Frontal cortex (tissue), 4 donors: ENCODE data around the gene PLEKHG3. TPM values are rescaled to one million over a fixed set of nuclear protein-coding genes. Genes with fewer than 3 reads are reported as not detected.

Source experiments
- DNase-seq, 2 donors: peaks; one replicate each; pipeline ENCODE4 v3.0.0; 2012; ENCODE audit warnings: low spot score in 2 of 2
- FAIRE-seq: peaks from 2 replicates; lab custom pipeline; 2012; peaks lifted over from hg19 to GRCh38; lab: Jason Lieb, UNC
- total RNA-seq: library from RNA; depleted of rRNA; stranded (reverse); fragments of >200 nt; gene quantifications from one replicate; pipeline ENCODE4 v1.2.3, GENCODE V29; 2014
- donor health status: control.
- donor health status: control.
- donor health status: control.

The PLEKHG3 gene
- total RNA-seq, 1 donor from 2014 or later = 7.3 TPM

GRCh38 chr14:64722842-64723447, 18.7 kb downstream of the PLEKHG3 start:
- DNase-seq (no peak), FAIRE-seq (no peak)

DNA sequence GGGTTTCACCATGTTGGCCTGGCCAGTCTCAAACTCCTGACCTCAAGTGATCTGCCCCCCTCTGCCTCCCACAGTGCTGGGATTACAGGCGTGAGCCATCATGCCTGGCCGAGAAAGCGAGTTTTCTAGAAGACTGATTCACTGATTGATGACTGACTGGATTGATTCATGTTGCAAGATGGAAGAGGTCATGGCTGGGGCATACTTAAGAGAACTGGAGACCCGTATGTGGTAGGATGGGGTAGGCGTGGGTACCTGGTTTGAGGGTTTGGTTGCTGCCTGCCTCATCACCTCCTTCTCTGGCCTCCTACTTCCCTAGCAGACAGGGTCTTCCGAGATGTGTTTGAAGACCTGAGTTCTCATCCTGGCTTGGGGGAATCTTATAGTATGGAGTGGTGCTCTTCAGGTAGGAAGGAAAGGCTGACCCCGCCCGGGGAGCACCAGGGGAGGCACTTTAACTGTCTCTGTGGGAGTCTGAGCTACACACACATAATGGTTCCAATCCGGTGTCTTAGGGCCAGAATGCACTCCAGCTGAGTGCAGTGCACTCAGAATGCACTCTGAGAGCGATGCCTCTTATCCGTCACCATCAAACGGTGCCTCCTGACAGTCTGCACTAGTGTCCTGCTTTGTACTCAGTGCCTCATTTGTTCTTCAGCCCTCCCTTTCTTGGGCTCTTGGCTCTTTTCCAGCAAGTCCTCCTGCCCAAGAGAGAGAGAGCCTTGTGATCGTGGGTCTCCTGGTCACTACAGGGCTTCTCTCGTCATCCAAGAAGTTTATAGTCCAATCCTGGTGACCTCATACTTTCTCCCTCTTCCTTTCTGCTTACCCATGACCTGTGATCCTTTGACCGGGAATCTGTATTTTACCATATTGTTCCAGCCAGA, 19.7 kb downstream of the PLEKHG3 start:
- DNase-seq (no peak), FAIRE-seq (no peak)

DNA sequence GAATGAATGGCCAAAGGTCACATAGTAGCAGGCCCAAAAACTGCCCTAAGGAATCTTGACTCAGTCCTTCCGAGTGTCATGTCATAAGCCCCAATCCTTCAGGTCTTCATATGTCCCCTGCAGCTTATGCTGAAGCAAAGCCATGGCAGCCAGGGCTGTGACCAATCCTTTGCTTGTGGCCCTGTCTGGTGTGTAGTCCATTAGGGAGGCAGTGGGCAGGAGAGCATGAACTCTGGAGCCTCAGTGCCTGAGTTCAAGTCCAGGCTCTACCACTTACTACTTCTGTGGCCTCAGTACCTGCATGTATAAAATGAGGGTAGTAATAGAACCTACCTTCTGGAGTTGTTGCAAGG, 20.3 kb downstream of the PLEKHG3 start:
- DNase-seq (no peak), FAIRE-seq (no peak)

DNA sequence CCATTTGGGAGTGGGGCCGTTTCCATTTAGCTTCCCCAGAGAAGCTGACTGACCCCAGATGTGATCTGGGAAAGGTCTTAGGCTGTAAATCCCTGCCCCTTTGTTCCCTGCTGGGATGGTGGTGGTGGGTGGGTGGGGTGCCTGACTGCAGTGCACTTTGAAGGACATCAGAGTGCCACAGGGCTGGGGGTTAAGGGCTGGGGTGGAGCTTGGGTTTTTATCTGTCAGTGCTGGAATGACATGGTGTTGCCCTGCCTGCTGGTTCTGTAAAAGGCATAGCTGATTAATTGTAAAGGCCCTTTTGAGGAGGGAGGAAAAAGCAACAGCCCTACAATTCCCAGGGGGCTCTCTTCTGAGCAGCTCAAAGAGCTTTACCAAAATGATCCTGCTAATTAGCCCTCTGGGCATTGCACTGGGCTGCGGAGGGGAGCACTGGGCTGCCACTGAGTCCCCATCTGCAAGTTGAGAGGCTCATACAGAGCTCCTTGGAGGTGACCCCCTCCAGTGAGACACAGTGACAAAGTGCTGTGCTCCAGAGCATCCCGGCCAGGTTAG, 21.1 kb downstream of the PLEKHG3 start:
- FAIRE-seq = no peak
- no peak for DNase-seq

GRCh38 chr14:64725879-64726584, 21.8 kb downstream of the PLEKHG3 start:
- DNase-seq (no peak), FAIRE-seq (no peak)

- no peak for FAIRE-seq
- DNase-seq = no peak
These were observed 22.3 kb downstream of the PLEKHG3 start for GRCh38 chr14:64726585-64726890.

GRCh38 chr14:64727551-64728071, 23.4 kb downstream of the PLEKHG3 start:
- FAIRE-seq (no peak), DNase-seq (no peak)

GRCh38 chr14:64728106-64728505, 23.9 kb downstream of the PLEKHG3 start:
- no peak for DNase-seq
- no peak for FAIRE-seq

GRCh38 chr14:64728856-64729255, 24.6 kb downstream of the PLEKHG3 start:
- no peak for FAIRE-seq
- DNase-seq = no peak

DNA sequence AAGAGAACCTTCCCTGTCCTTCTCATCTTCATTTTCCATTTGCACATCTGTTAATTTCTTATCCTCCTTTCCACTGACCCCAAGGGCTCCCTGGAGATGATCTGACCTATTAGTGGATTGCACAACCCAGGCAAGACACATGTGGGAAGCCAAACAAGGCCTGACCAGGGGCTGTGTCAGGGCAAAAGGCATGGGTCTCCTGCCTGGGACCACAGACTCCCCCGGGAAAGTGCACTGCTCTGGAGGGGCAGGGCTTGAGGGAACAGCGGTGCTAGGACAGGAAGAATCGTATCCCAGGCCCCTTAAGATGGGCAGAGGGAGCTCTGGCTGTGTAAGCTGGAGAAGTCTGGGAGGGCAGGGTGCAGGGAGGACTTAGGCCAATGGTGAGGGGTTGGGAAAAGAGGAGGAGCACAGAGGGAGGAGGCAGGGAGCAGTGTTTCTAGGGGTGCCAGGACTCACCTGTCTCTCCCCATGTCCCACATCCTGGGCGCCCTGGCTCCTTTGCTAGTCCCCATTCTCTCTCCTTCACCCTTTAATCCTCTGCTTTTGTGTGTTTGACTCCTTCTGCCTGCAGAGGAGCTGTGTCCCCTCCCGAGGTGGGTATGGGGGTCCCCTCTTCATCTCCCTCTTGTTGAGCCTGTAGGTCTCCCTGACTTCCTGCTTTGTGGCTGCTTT, 25.3 kb downstream of the PLEKHG3 start:
- FAIRE-seq (no peak), DNase-seq (no peak)

DNA sequence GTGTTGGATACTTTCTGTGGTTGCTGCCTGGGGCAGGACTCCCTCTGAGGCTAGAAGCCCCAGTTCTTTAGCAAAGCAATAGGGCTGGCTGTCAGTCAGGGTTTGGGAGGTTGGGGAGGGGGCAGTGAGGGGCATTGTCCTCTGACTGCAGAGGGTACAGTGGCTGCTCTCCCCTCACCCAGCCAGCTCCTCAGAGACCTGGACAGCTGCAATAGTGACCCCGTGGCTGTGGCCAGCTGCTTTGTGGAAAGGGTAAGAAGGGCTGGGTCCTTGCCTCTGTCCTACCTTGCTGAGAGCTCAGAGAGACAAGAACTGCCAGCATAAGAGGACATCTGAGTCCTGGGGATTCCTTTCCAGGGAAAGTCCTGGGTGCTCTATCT, 25.8 kb downstream of the PLEKHG3 start:
- FAIRE-seq (no peak), DNase-seq (no peak)

GRCh38 chr14:64730681-64731080, 26.5 kb downstream of the PLEKHG3 start:
- DNase-seq = no peak
- FAIRE-seq = no peak

- FAIRE-seq = no peak
These were observed 26.9 kb downstream of the PLEKHG3 start for GRCh38 chr14:64731141-64731581.

DNA sequence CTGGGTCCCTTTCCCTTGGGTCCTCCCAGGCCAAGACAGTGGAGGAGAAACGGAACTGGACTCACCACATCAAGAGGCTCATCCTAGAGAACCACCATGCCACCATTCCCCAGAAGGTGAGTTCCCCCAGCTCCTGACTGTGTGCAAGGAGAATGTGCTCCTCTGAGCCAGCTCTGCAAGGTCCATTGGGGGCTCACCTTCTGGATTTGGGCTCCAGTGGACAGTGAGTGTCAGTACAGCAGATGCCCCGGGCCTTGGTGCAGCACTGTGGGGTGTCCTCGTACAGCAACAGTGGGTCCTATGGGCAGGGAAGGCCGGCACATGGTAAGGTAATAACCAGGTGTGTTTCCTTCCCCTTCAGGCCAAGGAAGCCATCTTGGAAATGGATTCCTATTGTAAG, 27.8 kb downstream of the PLEKHG3 start:
- no peak for DNase-seq
- FAIRE-seq = no peak

More at GRCh38 chr14:64731141-64731581, 26.9 kb downstream of the PLEKHG3 start:
- no peak for DNase-seq

GRCh38 chr14:64732536-64733120, 28.4 kb downstream of the PLEKHG3 start:
- DNase-seq (no peak), FAIRE-seq (no peak)

DNA sequence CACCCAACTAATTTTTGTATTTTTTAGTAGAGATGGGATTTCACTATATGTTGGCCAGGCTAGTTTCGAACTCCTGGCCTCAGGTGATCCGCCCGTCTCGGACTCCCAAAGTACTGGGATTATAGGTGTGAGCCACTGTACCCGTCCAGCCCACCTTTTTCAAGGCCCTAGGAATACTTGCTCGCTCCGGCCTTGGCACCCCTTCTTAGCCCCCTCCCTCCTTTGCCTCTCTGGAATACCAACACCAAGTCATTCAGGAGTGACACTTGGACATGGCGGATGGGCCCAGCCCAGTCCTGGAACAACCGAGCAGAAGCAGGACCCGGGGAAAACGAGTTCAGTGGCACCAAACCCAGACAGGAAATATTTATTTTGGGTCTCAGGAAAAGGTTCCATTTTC, 29.1 kb downstream of the PLEKHG3 start:
- FAIRE-seq = no peak
- DNase-seq = no peak

GRCh38 chr14:64733899-64734298, 29.7 kb downstream of the PLEKHG3 start:
- no peak for DNase-seq
- FAIRE-seq = no peak

DNA sequence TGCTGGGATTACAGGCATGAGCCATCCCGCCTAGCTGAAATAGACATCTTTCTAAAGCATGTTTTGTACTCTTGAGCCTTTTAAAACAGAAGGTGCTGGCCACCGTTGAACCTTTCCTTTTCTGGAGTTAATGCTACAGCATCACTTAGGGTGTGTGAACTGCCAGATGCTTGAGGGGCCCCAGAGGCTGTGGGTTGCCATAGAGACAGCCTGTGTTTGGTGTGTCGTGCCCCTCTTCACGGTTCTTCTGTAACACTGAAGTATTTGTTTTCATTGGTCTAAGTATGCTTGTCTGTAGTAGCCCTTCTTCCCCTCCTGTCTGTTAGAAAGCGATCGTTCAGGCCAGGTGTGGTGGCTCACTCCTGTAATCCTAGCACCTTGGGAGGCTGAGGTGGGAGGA, 30.8 kb downstream of the PLEKHG3 start:
- DNase-seq = no peak
- no peak for FAIRE-seq

- DNase-seq (no peak), FAIRE-seq (no peak)
These were observed 32.3 kb downstream of the PLEKHG3 start for GRCh38 chr14:64736271-64737169.
